Activated CD8-positive, alpha-beta memory T cell treated with anti-CD3 and anti-CD28 coated beads, Interleukin-2, amount 10 ng/mL, durations not matched to agents 7 days and 5 days (primary cell): ENCODE results near the gene ACVR1B. TPM values are rescaled to one million over a fixed set of nuclear protein-coding genes. Genes with fewer than 3 reads are reported as not detected.
A peak's percentile ranks its signal among the peaks of the same experiment; 100 is the strongest.

ENCODE experiments used
- ATAC-seq: fragments of 150-1000 bp; cut with Tn5 transposase; one replicate; pipeline ENCODE4 v1.10.0; 2021; ENCODE audit warnings: moderate library complexity
- CTCF ChIA-PET: fragments of 350-600 bp; sonication (Branson Sonifier 250); formaldehyde crosslinking; loops from one replicate; lab custom pipeline; 2021; ENCODE audit warnings: antibody characterized with exemption; lab: Charles Lee
- DNase-seq: peaks from one replicate; pipeline ENCODE4 v3.0.0-alpha.2; 2020
- H3K27ac Mint-ChIP-seq: one replicate; pipeline ENCODE4 v1.8.0; 2021; ENCODE audit warnings: mild to moderate bottlenecking, mixed read lengths
- H3K27me3 Mint-ChIP-seq: one replicate; pipeline ENCODE4 v1.8.0; 2021; ENCODE audit warnings: mixed read lengths
- H3K36me3 Mint-ChIP-seq: one replicate; pipeline ENCODE4 v1.8.0; 2021; ENCODE audit warnings: mild to moderate bottlenecking, mixed read lengths
- H3K4me1 Mint-ChIP-seq: one replicate; pipeline ENCODE4 v1.8.0; 2021; ENCODE audit warnings: mixed read lengths
- H3K4me3 Mint-ChIP-seq: one replicate; pipeline ENCODE4 v1.8.0; 2021; ENCODE audit warnings: mild to moderate bottlenecking, moderate library complexity, mixed read lengths
- H3K9me3 Mint-ChIP-seq: one replicate; pipeline ENCODE4 v1.8.0; 2022; ENCODE audit warnings: low read depth, mixed read lengths
- total RNA-seq, 2 experiments: library from RNA; stranded (reverse); gene quantifications; one replicate each; pipeline ENCODE4 v1.2.3, GENCODE V29; 2021

ACVR1B gene
- total RNA-seq, 2 experiments from 2014 or later, result 3.5 to 4.3 TPM

- DNase-seq, result no peak
- CTCF ChIA-PET, result interaction anchor here (0.7 to 6.1 kb wide), 10 partner anchors 10 to 75 kb away, joined by 3 to 197 read pairs (median 4); no protein-coding TSS in a partner anchor
- peaks cover 9% of the 10 kb centered on the region for H3K4me1 Mint-ChIP-seq
- peak; percentile 40 for ATAC-seq
- H3K9me3 Mint-ChIP-seq, result no peaks in the 10 kb centered on the region
- H3K36me3 Mint-ChIP-seq, result no peaks in the 10 kb centered on the region
- H3K27ac Mint-ChIP-seq, result no peak overlapping the region
- peaks cover 45% of the 10 kb centered on the region for H3K27me3 Mint-ChIP-seq
- peak overlapping the region; percentile 69 for H3K4me3 Mint-ChIP-seq
Observed at GRCh38 chr12:52007158-52007921, 55.8 kb downstream of the ACVR1B start.

DNA sequence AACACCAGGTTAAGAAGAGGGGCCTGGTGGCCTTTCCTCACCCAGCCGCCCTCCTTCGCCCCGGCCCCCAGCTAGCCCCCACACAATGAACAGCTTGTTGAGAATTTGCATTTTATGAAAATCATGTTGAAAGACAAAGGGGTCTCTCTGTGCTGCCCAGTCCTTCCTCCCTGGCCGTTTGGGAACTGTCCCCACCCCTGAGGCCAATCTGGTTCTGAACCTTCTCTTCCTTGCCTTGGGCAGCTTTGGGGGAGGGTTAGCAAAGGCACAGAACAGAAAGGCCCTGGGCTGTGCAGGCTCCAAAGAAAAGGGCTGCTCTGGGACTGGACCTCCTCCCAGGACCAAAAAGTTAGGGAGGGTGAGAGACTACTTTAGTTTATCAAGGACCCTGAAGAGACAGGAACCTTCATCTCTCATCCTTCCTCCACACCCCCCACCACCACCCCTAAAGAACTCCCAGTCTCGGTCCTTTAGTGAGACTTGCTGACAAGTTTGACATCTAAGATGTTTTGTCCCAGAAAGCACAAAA lies 56.5 kb downstream of the ACVR1B start:
- ATAC-seq, result no peak
- CTCF ChIA-PET, result interaction anchor here (1.1 to 2.0 kb wide), 5 partner anchors 10 to 22 kb away, joined by 3 to 12 read pairs (median 5); no protein-coding TSS in a partner anchor
- no peak overlapping the region for H3K27ac Mint-ChIP-seq

GRCh38 chr12:52009081-52009751 lies 57.7 kb downstream of the ACVR1B start:
- H3K36me3 Mint-ChIP-seq, result no peaks in the 10 kb centered on the region
- DNase-seq (no peak), ATAC-seq (no peak)
- CTCF ChIA-PET, result interaction anchor here (0.5 to 2.2 kb wide), 8 partner anchors 9 to 59 kb away, joined by 3 to 12 read pairs (median 8); no protein-coding TSS in a partner anchor
- H3K27me3 Mint-ChIP-seq, result peaks cover 41% of the 10 kb centered on the region
- peaks cover 9% of the 10 kb centered on the region for H3K4me1 Mint-ChIP-seq
- no peaks in the 10 kb centered on the region for H3K9me3 Mint-ChIP-seq
- no peak overlapping the region for H3K4me3 Mint-ChIP-seq
- no peak overlapping the region for H3K27ac Mint-ChIP-seq

More for the DNA sequence above, 56.5 kb downstream of the ACVR1B start:
- DNase-seq, result no peak
- no peaks in the 10 kb centered on the region for H3K9me3 Mint-ChIP-seq
- H3K36me3 Mint-ChIP-seq, result no peaks in the 10 kb centered on the region
- H3K4me1 Mint-ChIP-seq, result peaks cover 9% of the 10 kb centered on the region
- no peak overlapping the region for H3K4me3 Mint-ChIP-seq
- H3K27me3 Mint-ChIP-seq, result peaks cover 45% of the 10 kb centered on the region

DNA sequence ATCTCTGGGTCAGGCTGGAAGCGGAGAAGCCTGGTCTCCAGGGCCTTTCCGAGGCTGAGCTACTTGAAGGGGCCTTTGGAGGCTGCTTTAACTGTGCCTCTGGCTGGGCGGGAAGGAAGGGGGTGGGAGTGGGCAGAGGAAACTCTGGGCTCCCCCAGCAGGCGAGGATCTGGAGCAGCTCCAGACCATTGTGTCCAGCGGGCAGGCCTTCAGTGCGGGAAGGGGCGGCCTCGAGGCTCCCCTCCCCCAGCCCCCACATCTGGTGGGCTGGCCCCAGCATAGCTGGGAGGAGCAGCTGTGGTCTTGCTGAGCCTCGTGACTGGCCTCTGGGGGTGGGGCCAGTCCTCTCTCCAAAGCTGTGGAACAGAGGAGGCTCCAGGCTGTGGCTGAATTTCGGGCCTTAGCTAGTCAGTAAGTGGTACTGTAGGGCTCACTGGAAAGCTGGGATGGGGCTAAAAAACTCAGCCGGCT lies 58.7 kb downstream of the ACVR1B start:
- CTCF ChIA-PET, result interaction anchor here (1.1 to 2.2 kb wide), 7 partner anchors 11 to 58 kb away, joined by 3 to 11 read pairs (median 8); no protein-coding TSS in a partner anchor
- no peak overlapping the region for H3K4me3 Mint-ChIP-seq
- H3K36me3 Mint-ChIP-seq, result no peaks in the 10 kb centered on the region
- peaks cover 9% of the 10 kb centered on the region for H3K4me1 Mint-ChIP-seq
- no peak for DNase-seq
- H3K27ac Mint-ChIP-seq, result no peak overlapping the region
- no peak for ATAC-seq
- no peaks in the 10 kb centered on the region for H3K9me3 Mint-ChIP-seq
- peaks cover 32% of the 10 kb centered on the region for H3K27me3 Mint-ChIP-seq

- ATAC-seq (no peak), DNase-seq (no peak)
- Mint-ChIP-seq H3K27me3 (peaks cover 24% of the 10 kb centered on the region), H3K9me3 (no peaks in the 10 kb centered on the region), H3K4me3 (no peak overlapping the region), H3K4me1 (peaks cover 9% of the 10 kb centered on the region), H3K27ac (no peak overlapping the region), H3K36me3 (no peaks in the 10 kb centered on the region)
- CTCF ChIA-PET, result interaction anchor here (0.7 to 2.2 kb wide), 9 partner anchors 10 to 57 kb away, joined by 3 to 11 read pairs (median 5); no protein-coding TSS in a partner anchor
Observed at GRCh38 chr12:52010692-52011601, 59.4 kb downstream of the ACVR1B start.

DNA sequence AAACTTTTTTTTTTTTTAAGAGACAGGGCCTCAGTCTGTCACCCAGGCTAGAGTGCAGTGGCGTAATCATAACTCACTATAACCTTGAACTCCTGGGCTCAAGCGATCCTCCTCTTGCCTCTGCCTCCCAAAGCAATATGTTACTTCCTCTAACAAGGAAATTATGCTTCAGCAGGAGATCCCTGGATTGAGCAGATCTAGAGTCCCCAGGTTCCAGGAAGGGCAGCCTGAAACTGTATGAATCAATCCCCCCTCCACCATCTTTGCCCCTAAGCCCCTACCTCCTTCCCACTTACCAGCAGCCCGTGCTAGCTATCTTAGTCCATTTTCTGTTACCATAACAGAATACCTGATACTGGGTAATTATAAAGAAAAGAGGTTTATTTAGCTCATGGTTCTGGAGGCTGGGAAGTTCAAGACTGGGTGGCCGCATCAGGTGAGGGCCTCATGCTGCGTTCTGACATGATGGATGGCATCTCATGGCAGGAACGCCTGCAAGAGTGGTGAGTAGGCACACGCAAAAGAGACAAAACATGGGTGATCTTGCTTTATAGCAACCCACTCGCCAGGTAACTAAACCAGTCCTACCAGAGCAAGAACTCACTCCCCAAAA lies 60.2 kb downstream of the ACVR1B start:
- Mint-ChIP-seq H3K4me1 (peaks cover 6% of the 10 kb centered on the region), H3K27ac (no peak overlapping the region), H3K36me3 (no peaks in the 10 kb centered on the region), H3K4me3 (no peak overlapping the region), H3K9me3 (no peaks in the 10 kb centered on the region), H3K27me3 (peaks cover 18% of the 10 kb centered on the region)
- no peak for ATAC-seq
- no peak for DNase-seq
- CTCF ChIA-PET, result interaction anchor here (0.7 to 2.2 kb wide), 5 partner anchors 9 to 20 kb away, joined by 3 to 8 read pairs (median 3); no protein-coding TSS in a partner anchor

DNA sequence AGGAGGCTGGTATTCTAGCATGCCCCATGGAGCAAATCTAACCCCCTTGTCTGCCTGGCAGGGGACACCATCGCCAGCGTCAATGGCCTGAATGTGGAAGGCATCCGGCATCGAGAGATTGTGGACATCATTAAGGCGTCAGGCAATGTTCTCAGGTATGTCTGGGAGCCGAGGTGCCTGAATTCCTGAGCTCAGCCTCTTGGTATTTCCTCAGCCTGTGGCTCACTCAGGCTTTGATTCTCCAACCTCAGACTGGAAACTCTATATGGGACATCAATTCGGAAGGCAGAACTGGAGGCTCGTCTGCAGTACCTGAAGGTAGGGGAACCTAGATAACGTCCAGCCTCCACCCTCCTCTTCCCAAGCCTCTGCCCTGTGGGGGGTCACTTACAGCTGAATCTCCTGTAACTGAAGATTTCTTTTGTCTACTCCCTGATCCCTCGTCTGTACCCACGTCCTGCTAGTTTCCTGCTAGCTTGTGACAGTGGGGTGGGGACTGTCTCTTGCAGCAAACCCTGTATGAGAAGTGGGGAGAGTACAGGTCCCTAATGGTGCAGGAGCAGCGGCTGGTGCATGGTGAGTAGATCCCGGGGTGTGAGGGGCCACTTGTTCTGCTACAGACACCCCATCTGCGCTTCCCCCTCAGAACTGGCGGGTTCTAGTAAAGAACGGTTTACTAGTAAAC lies 62.3 kb downstream of the ACVR1B start:
- CTCF ChIA-PET, result interaction anchor here (1.0 to 2.1 kb wide), 3 partner anchors 10 to 12 kb away, joined by 3 to 7 read pairs (median 4); no protein-coding TSS in a partner anchor
- no peaks in the 10 kb centered on the region for H3K4me1 Mint-ChIP-seq
- no peaks in the 10 kb centered on the region for H3K9me3 Mint-ChIP-seq
- DNase-seq (no peak), ATAC-seq (no peak)
- H3K36me3 Mint-ChIP-seq, result no peaks in the 10 kb centered on the region
- H3K27me3 Mint-ChIP-seq, result peaks cover 1% of the 10 kb centered on the region
- H3K27ac Mint-ChIP-seq, result no peak overlapping the region
- H3K4me3 Mint-ChIP-seq, result no peak overlapping the region

DNA sequence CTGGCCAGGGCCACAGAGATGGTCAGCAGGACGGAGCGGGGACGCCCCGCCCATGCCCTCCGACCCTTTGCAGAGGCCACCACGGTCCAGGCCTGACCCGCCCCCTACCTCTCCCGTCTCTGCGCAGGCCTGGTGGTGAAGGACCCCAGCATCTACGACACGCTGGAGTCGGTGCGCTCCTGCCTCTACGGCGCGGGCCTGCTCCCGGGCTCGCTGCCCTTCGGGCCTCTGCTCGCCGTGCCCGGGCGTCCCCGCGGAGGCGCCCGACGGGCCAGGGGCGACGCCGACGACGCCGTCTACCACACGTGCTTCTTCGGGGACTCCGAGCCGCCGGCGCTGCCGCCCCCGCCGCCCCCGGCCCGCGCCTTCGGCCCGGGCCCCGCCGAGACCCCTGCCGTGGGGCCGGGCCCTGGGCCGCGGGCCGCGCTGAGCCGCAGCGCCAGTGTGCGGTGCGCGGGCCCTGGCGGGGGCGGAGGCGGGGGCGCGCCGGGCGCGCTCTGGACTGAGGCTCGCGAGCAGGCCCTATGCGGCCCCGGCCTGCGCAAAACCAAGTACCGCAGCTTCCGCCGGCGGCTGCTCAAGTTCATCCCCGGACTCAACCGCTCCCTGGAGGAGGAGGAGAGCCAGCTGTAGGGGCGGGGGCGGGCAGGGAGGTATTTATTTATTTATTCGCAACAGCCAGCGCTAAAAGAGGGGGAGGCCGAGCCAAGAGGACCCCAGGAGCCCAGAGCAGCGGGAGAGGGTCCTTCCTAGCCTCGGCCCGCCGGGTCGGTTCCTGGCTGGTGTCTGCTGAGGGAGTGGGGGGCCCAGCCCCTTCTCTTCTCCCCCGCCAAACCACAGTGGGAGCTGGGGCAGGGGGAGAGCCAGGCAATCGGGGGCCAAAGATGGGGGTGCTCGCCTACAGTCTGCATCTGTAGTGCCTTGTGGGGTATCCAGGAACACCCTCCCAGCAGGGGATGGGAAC lies 63.4 kb downstream of the ACVR1B start:
- H3K36me3 Mint-ChIP-seq, result no peaks in the 10 kb centered on the region
- DNase-seq (no peak), ATAC-seq (no peak)
- H3K4me3 Mint-ChIP-seq, result no peak overlapping the region
- no peaks in the 10 kb centered on the region for H3K27me3 Mint-ChIP-seq
- no peaks in the 10 kb centered on the region for H3K4me1 Mint-ChIP-seq
- H3K27ac Mint-ChIP-seq, result no peak overlapping the region
- no peaks in the 10 kb centered on the region for H3K9me3 Mint-ChIP-seq
- CTCF ChIA-PET, result interaction anchor here (0.9 to 2.1 kb wide), 3 partner anchors 10 to 22 kb away, joined by 3 to 7 read pairs (median 5); no protein-coding TSS in a partner anchor

DNA sequence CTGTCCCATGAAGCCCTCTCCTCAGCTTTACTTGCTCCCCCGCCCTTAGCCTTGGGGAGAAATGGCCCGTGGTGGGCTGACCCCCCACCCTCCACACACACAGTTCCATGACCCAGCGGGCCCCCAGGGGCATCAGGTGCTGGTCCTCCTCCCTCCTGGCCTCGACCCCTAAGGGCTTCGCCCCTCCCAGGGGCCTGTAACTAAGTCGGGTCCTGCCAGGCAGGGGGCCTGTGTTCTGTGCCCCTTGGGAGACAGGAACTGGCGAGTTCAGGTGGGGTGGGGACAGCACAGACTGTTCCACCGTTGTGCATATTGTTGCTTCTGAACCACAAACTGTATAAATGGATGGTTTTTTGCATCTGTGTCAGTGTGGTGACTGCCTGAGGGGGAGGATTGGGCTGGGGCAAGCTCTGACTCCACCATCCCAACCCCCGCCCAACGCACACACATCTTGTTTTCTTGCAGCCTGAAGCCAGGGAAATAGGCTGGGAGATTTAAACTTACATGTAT lies 64.1 kb downstream of the ACVR1B start:
- ATAC-seq (no peak), DNase-seq (no peak)
- no peaks in the 10 kb centered on the region for H3K36me3 Mint-ChIP-seq
- no peak overlapping the region for H3K27ac Mint-ChIP-seq
- CTCF ChIA-PET, result interaction anchor here (0.9 to 1.9 kb wide), 4 partner anchors 10 to 23 kb away, joined by 3 to 6 read pairs (median 4); no protein-coding TSS in a partner anchor
- H3K4me1 Mint-ChIP-seq, result peaks cover 6% of the 10 kb centered on the region
- H3K4me3 Mint-ChIP-seq, result no peak overlapping the region
- H3K27me3 Mint-ChIP-seq, result no peaks in the 10 kb centered on the region
- no peaks in the 10 kb centered on the region for H3K9me3 Mint-ChIP-seq

GRCh38 chr12:52018433-52019112 lies 67.1 kb downstream of the ACVR1B start:
- Mint-ChIP-seq H3K4me3 (no peak overlapping the region), H3K27me3 (peaks cover 4% of the 10 kb centered on the region), H3K36me3 (no peaks in the 10 kb centered on the region), H3K9me3 (no peaks in the 10 kb centered on the region), H3K4me1 (peaks cover 18% of the 10 kb centered on the region), H3K27ac (no peak overlapping the region)
- DNase-seq, result no peak
- no peak for ATAC-seq
- CTCF ChIA-PET, result interaction anchor here (1.0 to 12.6 kb wide), 6 partner anchors 10 to 103 kb away, joined by 3 to 400 read pairs (median 94); no protein-coding TSS in a partner anchor
